Measurements from ENCODE around the gene FAM3A.

DNA sequence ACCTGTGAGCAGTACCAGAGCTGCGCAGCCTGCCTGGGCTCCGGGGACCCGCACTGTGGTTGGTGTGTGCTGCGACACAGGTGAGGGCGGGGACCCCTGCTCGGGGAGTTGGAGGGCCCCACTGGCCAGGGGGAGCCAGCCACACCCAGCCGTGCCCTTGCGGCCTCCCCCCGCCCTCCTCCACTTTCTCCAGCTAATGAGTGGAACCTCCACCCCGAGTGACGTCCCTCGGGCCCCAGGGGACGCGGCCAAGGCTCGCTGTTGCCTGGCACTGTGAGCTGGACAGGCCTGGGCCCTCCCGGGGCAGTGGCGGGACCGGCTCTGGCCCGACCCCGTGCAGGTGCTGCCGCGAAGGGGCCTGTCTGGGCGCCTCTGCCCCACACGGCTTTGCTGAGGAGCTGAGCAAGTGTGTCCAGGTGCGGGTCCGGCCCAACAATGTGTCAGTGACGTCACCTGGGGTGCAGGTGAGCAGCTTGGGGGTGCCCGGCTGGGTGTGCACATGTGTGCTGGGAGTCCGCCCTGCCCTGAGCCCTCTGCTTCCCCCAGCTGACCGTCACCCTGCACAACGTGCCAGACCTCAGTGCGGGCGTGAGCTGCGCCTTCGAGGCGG, 52.3 kb downstream of the FAM3A start:
- TF ChIP-seq, protein P1, sequence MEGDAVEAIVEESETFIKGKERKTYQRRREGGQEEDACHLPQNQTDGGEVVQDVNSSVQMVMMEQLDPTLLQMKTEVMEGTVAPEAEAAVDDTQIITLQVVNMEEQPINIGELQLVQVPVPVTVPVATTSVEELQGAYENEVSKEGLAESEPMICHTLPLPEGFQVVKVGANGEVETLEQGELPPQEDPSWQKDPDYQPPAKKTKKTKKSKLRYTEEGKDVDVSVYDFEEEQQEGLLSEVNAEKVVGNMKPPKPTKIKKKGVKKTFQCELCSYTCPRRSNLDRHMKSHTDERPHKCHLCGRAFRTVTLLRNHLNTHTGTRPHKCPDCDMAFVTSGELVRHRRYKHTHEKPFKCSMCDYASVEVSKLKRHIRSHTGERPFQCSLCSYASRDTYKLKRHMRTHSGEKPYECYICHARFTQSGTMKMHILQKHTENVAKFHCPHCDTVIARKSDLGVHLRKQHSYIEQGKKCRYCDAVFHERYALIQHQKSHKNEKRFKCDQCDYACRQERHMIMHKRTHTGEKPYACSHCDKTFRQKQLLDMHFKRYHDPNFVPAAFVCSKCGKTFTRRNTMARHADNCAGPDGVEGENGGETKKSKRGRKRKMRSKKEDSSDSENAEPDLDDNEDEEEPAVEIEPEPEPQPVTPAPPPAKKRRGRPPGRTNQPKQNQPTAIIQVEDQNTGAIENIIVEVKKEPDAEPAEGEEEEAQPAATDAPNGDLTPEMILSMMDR (conservative IDR thresholded peaks at IDR 0.05), result no peak
- TF ChIP-seq EZH2 (IDR thresholded peaks at IDR 0.05; ENCODE audit: low read depth), result no peak

All from PC-9 (cell line).